Retinal pigment epithelial cell (primary cell): ENCODE measurements around the gene FREM2.

Source experiments
- DNase-seq: peaks from one replicate; pipeline ENCODE4 v3.0.0-alpha.2; 2010; ENCODE audit warnings: low read depth
- H3K4me3 ChIP-seq: 2 replicates; pipeline ENCODE4 v1.5.1; 2011; ENCODE audit warnings: mild to moderate bottlenecking, low read length, control low read depth, moderate library complexity
- CTCF ChIP-seq: conservative IDR thresholded peaks from 2 replicates; pipeline ENCODE4 v1.5.1; 2011; ENCODE audit warnings: low read depth, low read length, control low read depth, inconsistent platforms

The FREM2 gene

GRCh38 chr13:38767506-38768265 lies 80.8 kb downstream of the FREM2 start:
- no peak for TF ChIP-seq CTCF
- DNase-seq = no peak
- H3K4me3 ChIP-seq = no peak overlapping the region

DNA sequence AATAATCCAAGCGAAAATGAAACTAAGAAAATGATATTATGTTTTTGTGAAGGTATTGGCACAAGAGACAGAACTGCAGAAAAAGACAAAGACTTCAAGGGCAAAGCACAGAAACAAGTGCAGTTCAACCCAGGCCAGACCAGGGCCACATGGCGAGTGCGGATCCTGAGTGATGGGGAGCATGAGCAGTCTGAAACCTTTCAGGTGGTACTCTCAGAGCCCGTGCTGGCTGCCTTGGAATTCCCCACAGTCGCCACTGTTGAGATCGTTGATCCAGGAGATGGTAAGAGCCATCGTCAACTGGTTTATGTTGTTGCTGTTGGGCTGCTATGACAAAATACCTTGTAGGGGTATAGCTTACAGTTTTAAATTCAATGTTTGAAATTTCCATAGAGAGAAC lies 82.6 kb downstream of the FREM2 start:
- no peak for DNase-seq
- no peak for TF ChIP-seq CTCF
- no peak overlapping the region for H3K4me3 ChIP-seq

GRCh38 chr13:38775085-38775484 lies 88.2 kb downstream of the FREM2 start:
- no peak for DNase-seq
- TF ChIP-seq CTCF = no peak
- no peak overlapping the region for H3K4me3 ChIP-seq

DNA sequence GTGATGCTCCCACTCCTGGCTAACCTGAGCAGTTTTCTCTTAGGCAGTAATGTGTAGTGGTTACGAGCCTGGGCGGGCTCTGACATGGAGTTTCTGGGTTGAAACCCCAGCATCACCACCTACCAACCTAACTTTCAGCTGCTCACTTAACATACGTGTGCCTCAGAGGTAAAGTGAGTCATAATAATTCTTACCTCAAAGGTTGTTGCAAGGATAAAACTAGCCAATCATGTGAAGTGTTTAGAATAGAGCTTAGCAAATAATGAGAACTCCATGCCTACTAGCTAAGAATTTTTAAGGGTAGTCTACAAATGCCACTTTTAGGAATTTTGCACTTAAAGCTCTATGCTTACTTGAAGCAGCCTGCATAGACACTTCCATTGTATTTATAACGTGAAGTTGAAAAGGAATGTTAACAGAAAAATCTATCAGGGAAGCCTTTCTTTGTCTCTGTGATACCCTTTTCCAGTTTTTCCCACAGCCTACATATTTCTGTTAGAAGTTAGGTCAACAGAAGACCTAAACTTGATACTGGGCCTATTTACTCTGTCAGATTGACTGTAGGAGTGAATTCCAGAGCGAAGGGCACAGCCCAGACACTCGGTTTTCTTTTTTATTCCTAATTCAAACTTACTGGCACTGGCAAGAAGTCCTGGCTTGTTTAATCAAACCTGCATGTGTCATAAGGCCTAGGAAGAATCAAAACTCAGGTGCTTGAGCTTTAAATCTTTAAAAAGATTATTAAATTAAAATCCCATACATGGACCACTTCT lies 90.7 kb downstream of the FREM2 start:
- no peak for TF ChIP-seq CTCF
- H3K4me3 ChIP-seq = no peak overlapping the region
- no peak for DNase-seq

- TF ChIP-seq CTCF = no peak
- DNase-seq = no peak
- no peak overlapping the region for H3K4me3 ChIP-seq
These were observed 94.7 kb downstream of the FREM2 start for GRCh38 chr13:38781539-38781938.

GRCh38 chr13:38784036-38784880 lies 97.4 kb downstream of the FREM2 start:
- peak; percentile 30 for DNase-seq
- TF ChIP-seq CTCF = no peak
- no peak overlapping the region for H3K4me3 ChIP-seq
